HL-60 (cell line): ENCODE measurements around the gene PLEKHN1.

ENCODE experiments used
- GABPA ChIP-seq: IDR thresholded peaks from 2 replicates; pipeline ENCODE4 v1.6.1; 2012; ENCODE audit warnings: low read depth
- POLR2AphosphoS5 ChIP-seq: IDR thresholded peaks from 2 replicates; pipeline ENCODE4 v1.6.1; 2012; ENCODE audit warnings: low read depth
- SPI1 ChIP-seq: IDR thresholded peaks from 2 replicates; pipeline ENCODE4 v1.6.1; 2012; ENCODE audit warnings: low read depth, mild to moderate bottlenecking, borderline replicate concordance
- TF ChIP-seq, protein P1 (sequence below): IDR thresholded peaks from 2 replicates; pipeline ENCODE4 v1.6.1; 2012; ENCODE audit warnings: low read depth; ENCODE audit not compliant: insufficient replicate concordance
- TF ChIP-seq, protein P2 (sequence below): IDR thresholded peaks from one replicate; pipeline ENCODE4 v1.5.1; 2011; ENCODE audit warnings: low read length, control low read depth, inconsistent platforms; ENCODE audit not compliant: insufficient read depth

DNA sequence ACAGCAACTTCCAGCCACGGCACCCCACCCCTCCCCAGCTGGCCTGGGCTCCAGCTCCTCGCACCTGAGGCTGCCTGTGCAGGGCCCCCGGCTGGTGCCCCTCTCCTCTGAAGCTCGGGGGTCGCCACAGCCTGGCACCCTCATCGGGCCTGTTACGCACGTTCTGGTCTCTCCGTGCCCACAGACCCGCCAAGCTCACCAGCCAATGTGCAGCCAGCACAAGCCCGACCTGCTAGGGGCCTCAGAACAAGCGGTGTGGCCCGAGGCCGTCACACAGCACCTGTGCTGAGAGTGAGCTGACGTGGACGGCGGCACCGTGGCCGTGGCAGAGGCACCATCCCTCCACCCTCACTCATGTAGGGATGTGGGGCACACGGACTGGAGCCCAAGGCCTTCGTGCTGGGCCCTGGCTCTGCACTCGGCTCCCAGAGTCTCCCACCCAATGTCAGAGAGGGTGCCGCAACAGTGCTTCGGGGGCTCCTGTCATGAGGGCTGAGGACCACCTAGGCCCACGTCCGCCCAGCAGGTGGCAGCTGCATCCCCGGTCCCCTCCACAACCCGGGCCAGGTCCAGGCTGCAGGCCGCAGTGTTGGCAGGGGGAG lies 46.9 kb upstream of the PLEKHN1 start:
- TF ChIP-seq, protein P1, sequence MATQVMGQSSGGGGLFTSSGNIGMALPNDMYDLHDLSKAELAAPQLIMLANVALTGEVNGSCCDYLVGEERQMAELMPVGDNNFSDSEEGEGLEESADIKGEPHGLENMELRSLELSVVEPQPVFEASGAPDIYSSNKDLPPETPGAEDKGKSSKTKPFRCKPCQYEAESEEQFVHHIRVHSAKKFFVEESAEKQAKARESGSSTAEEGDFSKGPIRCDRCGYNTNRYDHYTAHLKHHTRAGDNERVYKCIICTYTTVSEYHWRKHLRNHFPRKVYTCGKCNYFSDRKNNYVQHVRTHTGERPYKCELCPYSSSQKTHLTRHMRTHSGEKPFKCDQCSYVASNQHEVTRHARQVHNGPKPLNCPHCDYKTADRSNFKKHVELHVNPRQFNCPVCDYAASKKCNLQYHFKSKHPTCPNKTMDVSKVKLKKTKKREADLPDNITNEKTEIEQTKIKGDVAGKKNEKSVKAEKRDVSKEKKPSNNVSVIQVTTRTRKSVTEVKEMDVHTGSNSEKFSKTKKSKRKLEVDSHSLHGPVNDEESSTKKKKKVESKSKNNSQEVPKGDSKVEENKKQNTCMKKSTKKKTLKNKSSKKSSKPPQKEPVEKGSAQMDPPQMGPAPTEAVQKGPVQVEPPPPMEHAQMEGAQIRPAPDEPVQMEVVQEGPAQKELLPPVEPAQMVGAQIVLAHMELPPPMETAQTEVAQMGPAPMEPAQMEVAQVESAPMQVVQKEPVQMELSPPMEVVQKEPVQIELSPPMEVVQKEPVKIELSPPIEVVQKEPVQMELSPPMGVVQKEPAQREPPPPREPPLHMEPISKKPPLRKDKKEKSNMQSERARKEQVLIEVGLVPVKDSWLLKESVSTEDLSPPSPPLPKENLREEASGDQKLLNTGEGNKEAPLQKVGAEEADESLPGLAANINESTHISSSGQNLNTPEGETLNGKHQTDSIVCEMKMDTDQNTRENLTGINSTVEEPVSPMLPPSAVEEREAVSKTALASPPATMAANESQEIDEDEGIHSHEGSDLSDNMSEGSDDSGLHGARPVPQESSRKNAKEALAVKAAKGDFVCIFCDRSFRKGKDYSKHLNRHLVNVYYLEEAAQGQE: no peak
- TF ChIP-seq, protein P2, sequence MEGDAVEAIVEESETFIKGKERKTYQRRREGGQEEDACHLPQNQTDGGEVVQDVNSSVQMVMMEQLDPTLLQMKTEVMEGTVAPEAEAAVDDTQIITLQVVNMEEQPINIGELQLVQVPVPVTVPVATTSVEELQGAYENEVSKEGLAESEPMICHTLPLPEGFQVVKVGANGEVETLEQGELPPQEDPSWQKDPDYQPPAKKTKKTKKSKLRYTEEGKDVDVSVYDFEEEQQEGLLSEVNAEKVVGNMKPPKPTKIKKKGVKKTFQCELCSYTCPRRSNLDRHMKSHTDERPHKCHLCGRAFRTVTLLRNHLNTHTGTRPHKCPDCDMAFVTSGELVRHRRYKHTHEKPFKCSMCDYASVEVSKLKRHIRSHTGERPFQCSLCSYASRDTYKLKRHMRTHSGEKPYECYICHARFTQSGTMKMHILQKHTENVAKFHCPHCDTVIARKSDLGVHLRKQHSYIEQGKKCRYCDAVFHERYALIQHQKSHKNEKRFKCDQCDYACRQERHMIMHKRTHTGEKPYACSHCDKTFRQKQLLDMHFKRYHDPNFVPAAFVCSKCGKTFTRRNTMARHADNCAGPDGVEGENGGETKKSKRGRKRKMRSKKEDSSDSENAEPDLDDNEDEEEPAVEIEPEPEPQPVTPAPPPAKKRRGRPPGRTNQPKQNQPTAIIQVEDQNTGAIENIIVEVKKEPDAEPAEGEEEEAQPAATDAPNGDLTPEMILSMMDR: no peak
- no peak for TF ChIP-seq POLR2AphosphoS5
- TF ChIP-seq SPI1: no peak
- TF ChIP-seq GABPA: no peak
